DND-41 (cell line): ENCODE data around the gene NOL4L.
A peak's percentile ranks its signal among the peaks of the same experiment; 100 is the strongest.

ENCODE experiments used
- ATAC-seq: fragments of 200-7000 bp; cut with Tn5 transposase; 3 replicates; pipeline ENCODE4 v1.9.1; 2021; ENCODE audit warnings: low read depth; ENCODE audit not compliant: insufficient read depth
- DNase-seq: peaks from one replicate; pipeline ENCODE4 v3.0.0-alpha.2; 2020
- H2AFZ ChIP-seq: 2 replicates; pipeline ENCODE4 v1.6.0; 2012; ENCODE audit warnings: low read depth, low read length
- H3K27ac ChIP-seq: 2 replicates; pipeline ENCODE4 v1.5.1; 2012; ENCODE audit warnings: low read length, inconsistent platforms
- H3K27me3 ChIP-seq: fragments of 200-600 bp; sonication (generic); 2 replicates; pipeline ENCODE4 v1.6.0; 2012; ENCODE audit warnings: low read length, mild to moderate bottlenecking, inconsistent platforms; ENCODE audit not compliant: insufficient read depth, poor library complexity
- H3K36me3 ChIP-seq: 2 replicates; pipeline ENCODE4 v1.5.1; 2012; ENCODE audit warnings: low read length, inconsistent platforms; ENCODE audit not compliant: insufficient read depth
- H3K4me1 ChIP-seq: 2 replicates; pipeline ENCODE4 v1.5.1; 2012; ENCODE audit warnings: mild to moderate bottlenecking, low read length; ENCODE audit not compliant: insufficient read depth
- H3K4me2 ChIP-seq: 2 replicates; pipeline ENCODE4 v1.6.0; 2012; ENCODE audit warnings: mild to moderate bottlenecking, moderate library complexity, low read length, inconsistent platforms; ENCODE audit not compliant: insufficient read depth
- H3K4me3 ChIP-seq, 2 experiments: fragments of 200-600 bp in 1 of 2; shearing (Covaris generic) in 1 of 2; 2 replicates each; pipeline ENCODE4 v1.5.1; 2012 to 2016; ENCODE audit warnings: inconsistent platforms in 2 of 2, low read length in 2 of 2, mild to moderate bottlenecking in 2 of 2, low read depth in 1 of 2, moderate library complexity in 1 of 2
- H3K79me2 ChIP-seq: 2 replicates; pipeline ENCODE4 v1.6.0; 2012; ENCODE audit warnings: low read length, inconsistent platforms; ENCODE audit not compliant: insufficient read depth
- H3K9ac ChIP-seq: 2 replicates; pipeline ENCODE4 v1.6.0; 2012; ENCODE audit warnings: low read depth, mild to moderate bottlenecking, inconsistent platforms, low read length, moderate library complexity
- H3K9me3 ChIP-seq: 2 replicates; pipeline ENCODE4 v1.5.1; 2012; ENCODE audit warnings: low read length, moderate library complexity, mild to moderate bottlenecking, inconsistent platforms; ENCODE audit not compliant: insufficient read depth, severe bottlenecking
- H4K20me1 ChIP-seq: 2 replicates; pipeline ENCODE4 v1.6.0; 2012; ENCODE audit warnings: low read length; ENCODE audit not compliant: insufficient read depth
- CTCF ChIP-seq: IDR thresholded peaks from 2 replicates; pipeline ENCODE4 v1.5.1; 2012; ENCODE audit warnings: borderline replicate concordance, low read length, moderate library complexity, mild to moderate bottlenecking; ENCODE audit not compliant: poor library complexity, severe bottlenecking; ENCODE audit errors: extremely low read depth
- EZH2 ChIP-seq: IDR thresholded peaks from 3 replicates; pipeline ENCODE4 v1.6.1; 2012; ENCODE audit warnings: borderline replicate concordance, low read depth, mild to moderate bottlenecking, moderate library complexity, low read length, inconsistent platforms; ENCODE audit not compliant: severe bottlenecking

The NOL4L gene

GRCh38 chr20:32522526-32522775, 62.7 kb downstream of the NOL4L start:
- no peak for DNase-seq
- Histone ChIP-seq H3K27ac (peak overlapping the region; percentile 65), H3K9me3 (no peaks in the 10 kb centered on the region), H3K36me3 (peaks cover 81% of the 10 kb centered on the region), H3K27me3 (no peaks in the 10 kb centered on the region), H2AFZ (no peak overlapping the region), H4K20me1 (no peaks in the 10 kb centered on the region; the same call in 1 of the 2 replicates), H3K79me2 (no peaks in the 10 kb centered on the region), H3K4me3 (no peak overlapping the region), H3K4me1 (peaks cover 5% of the 10 kb centered on the region; the same call in 1 of the 2 replicates), H3K9ac (no peak overlapping the region), H3K4me2 (no peak overlapping the region)
- ATAC-seq: 0 out of 3 replicates have a peak, but pooled peaks have one; percentile 7
- TF ChIP-seq EZH2 (no peak), CTCF (no peak)

- Histone ChIP-seq H3K9me3 (no peaks in the 10 kb centered on the region), H3K36me3 (peaks cover 79% of the 10 kb centered on the region), H3K4me2 (no peak overlapping the region), H3K27ac (peak overlapping the region; percentile 65), H3K4me1 (peaks cover 4% of the 10 kb centered on the region; the same call in 1 of the 2 replicates), H4K20me1 (no peaks in the 10 kb centered on the region; the same call in 1 of the 2 replicates), H3K79me2 (no peaks in the 10 kb centered on the region), H3K9ac (0 out of 2 replicates have a peak overlapping the region, but pooled peaks have one; percentile 1), H3K4me3 (no peak overlapping the region), H2AFZ (no peak overlapping the region), H3K27me3 (no peaks in the 10 kb centered on the region)
- DNase-seq: peak; percentile 74
- TF ChIP-seq EZH2 (no peak), CTCF (peak; percentile 91)
- ATAC-seq: peak; percentile 88
Measured at GRCh38 chr20:32521780-32522525, 63.2 kb downstream of the NOL4L start.

- H2AFZ ChIP-seq: no peak overlapping the region
Measured at GRCh38 chr20:32520927-32521203, 64.3 kb downstream of the NOL4L start.

More at GRCh38 chr20:32520927-32521203, 64.3 kb downstream of the NOL4L start:
- H3K9me3 ChIP-seq: no peaks in the 10 kb centered on the region
- TF ChIP-seq CTCF (no peak), EZH2 (no peak)
- no peaks in the 10 kb centered on the region for H3K79me2 ChIP-seq
- DNase-seq: no peak
- H3K4me2 ChIP-seq: no peak overlapping the region
- no peak for ATAC-seq
- peak overlapping the region; percentile 65 for H3K27ac ChIP-seq
- H3K4me1 ChIP-seq: peaks cover 4% of the 10 kb centered on the region; the same call in 1 of the 2 replicates
- no peak overlapping the region for H3K4me3 ChIP-seq
- no peak overlapping the region for H3K9ac ChIP-seq
- no peaks in the 10 kb centered on the region; the same call in 1 of the 2 replicates for H4K20me1 ChIP-seq
- no peaks in the 10 kb centered on the region for H3K27me3 ChIP-seq
- peaks cover 84% of the 10 kb centered on the region for H3K36me3 ChIP-seq
